ENCODE data around the gene GAB2. TPM values are rescaled to one million over a fixed set of nuclear protein-coding genes. Genes with fewer than 3 reads are reported as not detected.

GAB2 gene
- total RNA-seq, 1 donor from 2014 or later: 39.9 TPM

GRCh38 chr11:78427615-78428265 is 10.1 kb upstream of the GAB2 start:
- H3K27ac Mint-ChIP-seq: no peak overlapping the region

DNA sequence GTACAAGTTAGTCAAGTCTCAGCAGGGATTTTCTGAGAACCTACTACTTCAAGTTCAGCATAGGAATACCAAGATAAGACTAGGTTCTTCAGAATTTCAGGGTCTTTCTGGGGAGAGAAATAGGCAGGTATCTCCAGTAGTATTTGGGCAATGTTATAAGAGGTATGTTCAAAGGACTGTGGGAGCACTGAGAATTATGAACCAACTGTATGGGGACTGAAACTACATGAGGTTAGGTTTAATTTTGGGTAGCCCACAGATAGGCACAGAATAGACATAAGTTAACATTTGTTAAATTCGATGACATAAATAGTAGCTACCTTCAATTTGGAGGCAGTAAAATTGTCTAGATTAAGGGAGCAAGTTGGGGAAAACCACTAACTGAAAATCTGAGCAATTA is 9.2 kb upstream of the GAB2 start:
- Mint-ChIP-seq H3K4me3 (no peak overlapping the region), H3K9me3 (no peaks in the 10 kb centered on the region), H3K27me3 (ENCODE audit: low read depth) (no peaks in the 10 kb centered on the region), H3K27ac (no peak overlapping the region), H3K36me3 (peaks cover 3% of the 10 kb centered on the region), H3K4me1 (peaks cover 39% of the 10 kb centered on the region)
- no peak for DNase-seq (ENCODE audit: low spot score in 2 of 2, unreplicated experiment in 2 of 2)
- TF ChIP-seq, protein P1, sequence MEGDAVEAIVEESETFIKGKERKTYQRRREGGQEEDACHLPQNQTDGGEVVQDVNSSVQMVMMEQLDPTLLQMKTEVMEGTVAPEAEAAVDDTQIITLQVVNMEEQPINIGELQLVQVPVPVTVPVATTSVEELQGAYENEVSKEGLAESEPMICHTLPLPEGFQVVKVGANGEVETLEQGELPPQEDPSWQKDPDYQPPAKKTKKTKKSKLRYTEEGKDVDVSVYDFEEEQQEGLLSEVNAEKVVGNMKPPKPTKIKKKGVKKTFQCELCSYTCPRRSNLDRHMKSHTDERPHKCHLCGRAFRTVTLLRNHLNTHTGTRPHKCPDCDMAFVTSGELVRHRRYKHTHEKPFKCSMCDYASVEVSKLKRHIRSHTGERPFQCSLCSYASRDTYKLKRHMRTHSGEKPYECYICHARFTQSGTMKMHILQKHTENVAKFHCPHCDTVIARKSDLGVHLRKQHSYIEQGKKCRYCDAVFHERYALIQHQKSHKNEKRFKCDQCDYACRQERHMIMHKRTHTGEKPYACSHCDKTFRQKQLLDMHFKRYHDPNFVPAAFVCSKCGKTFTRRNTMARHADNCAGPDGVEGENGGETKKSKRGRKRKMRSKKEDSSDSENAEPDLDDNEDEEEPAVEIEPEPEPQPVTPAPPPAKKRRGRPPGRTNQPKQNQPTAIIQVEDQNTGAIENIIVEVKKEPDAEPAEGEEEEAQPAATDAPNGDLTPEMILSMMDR (IDR thresholded peaks at IDR 0.05; ENCODE audit: unreplicated experiment): no peak

More at GRCh38 chr11:78427615-78428265, 10.1 kb upstream of the GAB2 start:
- peaks cover 45% of the 10 kb centered on the region for H3K4me1 Mint-ChIP-seq
- H3K9me3 Mint-ChIP-seq: no peaks in the 10 kb centered on the region
- TF ChIP-seq, protein P1 (IDR thresholded peaks at IDR 0.05; ENCODE audit: unreplicated experiment): no peak
- DNase-seq (ENCODE audit: low spot score in 2 of 2, unreplicated experiment in 2 of 2): no peak
- no peaks in the 10 kb centered on the region for H3K27me3 Mint-ChIP-seq (ENCODE audit: low read depth)
- peaks cover 3% of the 10 kb centered on the region for H3K36me3 Mint-ChIP-seq
- H3K4me3 Mint-ChIP-seq: no peak overlapping the region

GRCh38 chr11:78425399-78426070 is 7.9 kb upstream of the GAB2 start:
- H3K9me3 Mint-ChIP-seq: no peaks in the 10 kb centered on the region
- H3K27ac Mint-ChIP-seq: no peak overlapping the region
- TF ChIP-seq, protein P1 (IDR thresholded peaks at IDR 0.05; ENCODE audit: unreplicated experiment): no peak
- DNase-seq (ENCODE audit: low spot score in 2 of 2, unreplicated experiment in 2 of 2): no peak
- H3K4me3 Mint-ChIP-seq: no peak overlapping the region
- no peaks in the 10 kb centered on the region for H3K36me3 Mint-ChIP-seq
- no peaks in the 10 kb centered on the region for H3K27me3 Mint-ChIP-seq (ENCODE audit: low read depth)
- H3K4me1 Mint-ChIP-seq: peaks cover 41% of the 10 kb centered on the region

- H3K27me3 Mint-ChIP-seq (ENCODE audit: low read depth): no peaks in the 10 kb centered on the region
These were observed 7.0 kb upstream of the GAB2 start for GRCh38 chr11:78424334-78425270.

DNA sequence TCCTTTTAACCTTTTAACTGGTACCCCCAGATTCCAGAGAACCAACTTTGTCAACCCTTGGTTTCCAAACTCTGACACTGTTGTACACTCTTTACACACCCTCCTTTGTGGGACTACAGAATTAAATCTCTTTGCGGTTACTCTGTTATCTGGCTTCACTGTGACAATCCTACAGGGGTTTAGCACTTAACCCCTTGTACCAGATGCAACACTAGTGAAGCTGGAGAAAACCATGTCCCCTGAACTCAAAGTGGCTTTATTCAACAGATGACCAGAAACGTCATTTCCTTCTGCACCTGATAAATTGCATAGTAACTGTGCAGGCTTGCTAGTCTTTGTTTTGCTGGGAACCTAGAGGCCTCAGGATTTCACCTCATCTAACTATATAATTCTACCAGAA is 5.6 kb upstream of the GAB2 start:
- Mint-ChIP-seq H3K4me3 (no peak overlapping the region), H3K9me3 (no peaks in the 10 kb centered on the region), H3K4me1 (peaks cover 52% of the 10 kb centered on the region), H3K36me3 (no peaks in the 10 kb centered on the region), H3K27ac (no peak overlapping the region), H3K27me3 (ENCODE audit: low read depth) (no peaks in the 10 kb centered on the region)
- TF ChIP-seq, protein P1 (IDR thresholded peaks at IDR 0.05; ENCODE audit: unreplicated experiment): no peak
- DNase-seq (ENCODE audit: low spot score in 2 of 2, unreplicated experiment in 2 of 2): no peak

More at GRCh38 chr11:78424334-78425270, 7.0 kb upstream of the GAB2 start:
- Mint-ChIP-seq H3K27ac (no peak overlapping the region), H3K4me3 (no peak overlapping the region), H3K9me3 (no peaks in the 10 kb centered on the region), H3K4me1 (peaks cover 45% of the 10 kb centered on the region), H3K36me3 (no peaks in the 10 kb centered on the region)
- DNase-seq (ENCODE audit: low spot score in 2 of 2, unreplicated experiment in 2 of 2): no peak
- TF ChIP-seq, protein P1 (IDR thresholded peaks at IDR 0.05; ENCODE audit: unreplicated experiment): no peak

All from mesothelial cell of epicardium (in vitro differentiated cells).